Kidney capillary endothelial cell (primary cell): Measurements from ENCODE around the gene TRIM46.
"Not testable (repeated sequence)": the region's sequence is repeated elsewhere in the genome, so short reads cannot be mapped to it uniquely, and the experiment has no call there.

Source experiments
- DNase-seq: peaks from one replicate; pipeline ENCODE4 v3.0.0-alpha.2; 2018; ENCODE audit warnings: low spot score

The TRIM46 gene

GRCh38 chr1:155137154-155137949 lies 36.3 kb upstream of the TRIM46 start:
- no peak for DNase-seq

- peak; percentile 68 for DNase-seq
These were observed 33.6 kb upstream of the TRIM46 start, which contains the start of gene DPM3 for GRCh38 chr1:155139895-155140629. Gene DPM3 (minus strand): TSS chr1:155140531. CDS start chr1:155140240, 291 bp downstream.

DNA sequence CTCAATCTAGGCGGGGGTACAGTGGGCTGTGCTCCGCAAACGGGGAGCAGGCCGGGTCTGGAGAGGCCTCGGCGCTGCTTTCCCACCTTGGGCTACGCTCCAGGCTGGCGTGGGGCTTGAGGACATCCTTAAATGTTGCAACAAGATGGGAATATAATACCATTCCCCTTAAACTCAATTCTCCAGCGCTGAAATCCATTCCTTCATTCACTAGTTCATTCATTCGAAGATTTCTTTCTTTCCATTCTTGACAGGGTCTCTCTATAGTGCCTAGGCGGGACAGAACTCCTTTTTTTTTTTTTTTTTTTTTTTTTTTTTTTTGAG lies 33.1 kb upstream of the TRIM46 start:
- no peak for DNase-seq

- no peak for DNase-seq
These were observed 31.9 kb upstream of the TRIM46 start for GRCh38 chr1:155141749-155142148.

DNA sequence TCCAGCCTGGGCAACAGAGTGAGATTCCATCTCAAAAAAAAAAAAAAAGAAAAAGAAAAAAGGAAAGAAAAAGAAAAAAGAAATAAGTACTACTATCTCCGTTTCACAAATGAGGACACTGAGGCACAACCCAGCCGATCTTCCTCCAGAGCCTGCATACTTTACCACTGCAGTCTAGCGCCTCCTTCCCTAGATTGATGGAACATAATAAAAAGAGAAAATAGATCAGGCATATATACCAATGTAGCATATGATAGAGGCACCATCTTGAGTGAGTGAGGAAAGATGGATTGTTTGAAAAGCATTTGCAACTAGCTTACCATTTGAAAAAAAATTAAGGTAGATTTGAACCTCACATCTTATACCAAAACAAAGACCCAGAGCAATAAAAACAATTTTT lies 28.2 kb upstream of the TRIM46 start:
- DNase-seq = no peak

DNA sequence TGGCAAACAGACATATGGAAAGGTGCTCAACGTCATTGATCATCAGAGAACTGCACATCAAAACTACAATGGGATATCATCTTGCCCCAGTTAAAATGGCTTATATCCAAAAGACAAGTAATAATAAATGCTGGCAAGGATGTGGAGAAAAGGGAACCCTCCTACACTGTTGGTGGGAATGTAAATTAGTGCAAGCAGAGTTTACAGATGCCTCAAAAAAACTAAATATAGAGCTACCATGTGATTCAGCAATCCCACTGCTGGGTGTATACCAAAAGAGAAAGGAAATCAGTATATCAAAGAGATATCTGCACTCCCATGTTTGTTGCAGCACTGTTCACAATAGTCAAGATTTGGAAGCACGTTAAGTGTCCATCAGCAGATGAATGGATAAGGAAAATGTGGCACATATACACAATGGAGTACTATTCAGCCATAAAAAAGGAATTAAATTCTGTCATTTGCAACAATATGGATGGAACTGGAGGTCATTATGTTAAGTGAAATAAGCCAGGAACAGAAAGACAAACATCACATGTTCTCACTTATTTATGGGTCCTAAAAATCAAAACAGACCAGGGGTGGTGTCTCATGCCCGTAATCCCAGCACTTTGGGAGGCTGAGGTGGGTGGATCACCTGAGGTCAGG lies 17.5 kb upstream of the TRIM46 start:
- not testable (repeated sequence) for DNase-seq

GRCh38 chr1:155158991-155159390 lies 14.7 kb upstream of the TRIM46 start:
- DNase-seq = no peak

- no peak for DNase-seq
These were observed 13.5 kb upstream of the TRIM46 start for GRCh38 chr1:155160128-155160527.

GRCh38 chr1:155162631-155163030 lies 11.0 kb upstream of the TRIM46 start:
- DNase-seq = not testable (repeated sequence)

- not testable (repeated sequence) for DNase-seq
These were observed 9.9 kb upstream of the TRIM46 start for GRCh38 chr1:155163785-155164184.

- DNase-seq = not testable (repeated sequence)
These were observed 9.0 kb upstream of the TRIM46 start for GRCh38 chr1:155164625-155165024.

- no peak for DNase-seq
These were observed 7.6 kb upstream of the TRIM46 start for GRCh38 chr1:155166051-155166470.

- DNase-seq = peak; percentile 89
These were observed 7.0 kb upstream of the TRIM46 start for GRCh38 chr1:155166471-155167165.

- peak; percentile 85 for DNase-seq
These were observed 6.2 kb upstream of the TRIM46 start for GRCh38 chr1:155167166-155168104.

DNA sequence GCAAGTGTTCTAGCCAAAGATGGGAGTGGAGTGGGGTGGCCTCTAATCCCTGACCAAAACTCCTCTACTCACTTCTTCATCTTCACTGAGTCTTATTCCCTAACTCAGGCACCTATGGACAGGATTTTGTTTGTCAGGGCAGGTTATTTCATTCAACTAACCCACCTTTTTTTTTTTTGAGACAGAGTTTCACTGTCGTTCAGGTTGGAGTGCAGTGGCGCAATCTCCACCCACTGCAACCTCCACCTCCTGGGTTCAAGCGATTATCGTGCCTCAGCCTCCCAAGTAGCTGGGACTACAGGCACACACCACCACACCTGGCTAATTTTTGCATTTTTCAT lies 5.6 kb upstream of the TRIM46 start:
- not testable (repeated sequence) for DNase-seq

DNA sequence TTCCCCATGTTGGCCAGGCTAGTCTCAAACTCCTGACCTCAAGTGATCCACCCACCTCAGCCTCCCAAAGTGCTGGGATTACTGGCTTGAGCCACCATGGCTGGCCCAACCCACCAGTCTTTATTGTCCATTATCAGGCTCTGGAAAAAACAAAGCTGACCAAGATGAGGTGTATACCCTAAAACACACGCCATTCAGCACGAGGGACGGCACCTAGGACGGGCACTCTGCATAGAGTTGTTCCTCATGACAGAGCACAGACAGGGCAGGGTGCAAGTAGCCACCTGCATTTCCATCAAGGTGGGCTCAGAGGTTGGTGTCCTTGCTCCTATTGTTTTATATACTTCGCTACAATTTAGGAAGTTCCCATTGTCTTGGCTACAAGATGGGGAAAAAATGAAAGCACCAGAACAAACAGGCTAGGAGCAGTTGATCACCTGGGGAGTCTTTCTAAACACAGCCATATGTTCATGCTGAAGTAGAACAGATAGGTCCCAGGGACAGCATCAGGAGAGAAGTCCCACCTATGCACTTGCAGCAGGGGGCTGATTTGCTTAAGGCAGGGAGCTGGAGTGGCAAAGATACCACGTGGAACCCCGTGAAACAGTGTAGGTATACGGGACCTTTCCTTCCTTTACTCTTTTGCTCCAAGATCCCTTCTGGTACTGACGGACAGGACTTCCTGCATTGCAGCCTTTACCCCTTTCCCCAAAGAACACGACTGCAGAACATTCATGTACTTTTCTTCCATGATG lies 5.0 kb upstream of the TRIM46 start:
- DNase-seq = no peak

GRCh38 chr1:155169541-155169940 lies 4.1 kb upstream of the TRIM46 start:
- DNase-seq = no peak

DNA sequence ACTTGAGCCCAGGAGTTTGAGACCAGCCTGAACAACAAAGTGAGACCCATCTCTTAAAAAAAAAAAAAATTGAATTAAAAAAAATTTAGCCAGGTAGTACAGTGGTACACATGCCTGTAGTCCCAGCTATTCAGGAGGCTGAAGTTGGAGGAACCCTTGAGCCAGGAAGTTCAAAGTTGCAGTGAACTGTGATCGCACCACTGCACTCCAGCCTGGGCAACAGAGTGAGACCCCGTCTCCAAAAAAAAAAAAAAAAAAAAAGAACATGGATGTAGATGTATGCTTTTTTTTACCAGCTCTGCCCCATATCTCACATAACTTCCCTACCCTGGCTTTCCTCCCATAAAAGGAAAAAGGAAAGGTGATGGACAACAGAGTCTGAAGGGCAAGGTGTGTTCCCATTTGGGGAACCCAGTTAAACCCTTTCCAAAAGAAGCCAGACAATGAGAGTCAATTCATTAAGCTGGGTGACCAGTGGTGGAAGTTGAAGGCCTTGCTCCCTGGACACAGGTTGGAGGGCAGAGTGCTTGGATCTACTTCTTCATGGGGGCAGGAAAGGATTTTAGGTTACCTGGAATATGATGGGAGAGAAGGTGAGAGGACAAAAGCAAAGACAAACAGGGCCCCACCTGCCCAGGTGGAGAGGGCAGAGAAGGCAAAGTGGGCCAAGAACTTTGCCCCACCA lies 3.4 kb upstream of the TRIM46 start:
- no peak for DNase-seq

- DNase-seq = no peak
These were observed 2.8 kb upstream of the TRIM46 start for GRCh38 chr1:155170806-155171205.
